ENCODE results near the gene FMNL1. TPM values are rescaled to one million over a fixed set of nuclear protein-coding genes. Genes with fewer than 3 reads are reported as not detected.
"Not testable (repeated sequence)": the region's sequence is repeated elsewhere in the genome, so short reads cannot be mapped to it uniquely, and the experiment has no call there.

FMNL1 gene
- total and polyA plus RNA-seq, 3 donors from 2014 or later = 11.1 to 15.8 (median 13.9) TPM

- intact Hi-C loops (cut with DNase I; ENCODE audit: low total_unique reads) = no loop called here
- no peaks in the 10 kb centered on the region for H3K9me3 ChIP-seq
- 42 to 55% methylated on average over 9 of the region's 9 CpGs for WGBS, 2 donors
- no peak overlapping the region for H3K4me3 ChIP-seq
- no peaks in the 10 kb centered on the region for H3K27me3 ChIP-seq
- DNase-seq = no peak
- TF ChIP-seq CTCF (IDR thresholded peaks at IDR 0.05) (peak in 1 of 3 experiments; percentile 15), POLR2A (IDR thresholded peaks at IDR 0.05) (no peak)
- no peak overlapping the region for H3K27ac ChIP-seq
- H3K36me3 ChIP-seq (ENCODE audit: low read depth, missing control alignments) = no peaks in the 10 kb centered on the region
- H3K4me1 ChIP-seq = peaks cover 21% of the 10 kb centered on the region
These were observed 21.0 kb upstream of the FMNL1 start for GRCh38 chr17:45200701-45201100.

DNA sequence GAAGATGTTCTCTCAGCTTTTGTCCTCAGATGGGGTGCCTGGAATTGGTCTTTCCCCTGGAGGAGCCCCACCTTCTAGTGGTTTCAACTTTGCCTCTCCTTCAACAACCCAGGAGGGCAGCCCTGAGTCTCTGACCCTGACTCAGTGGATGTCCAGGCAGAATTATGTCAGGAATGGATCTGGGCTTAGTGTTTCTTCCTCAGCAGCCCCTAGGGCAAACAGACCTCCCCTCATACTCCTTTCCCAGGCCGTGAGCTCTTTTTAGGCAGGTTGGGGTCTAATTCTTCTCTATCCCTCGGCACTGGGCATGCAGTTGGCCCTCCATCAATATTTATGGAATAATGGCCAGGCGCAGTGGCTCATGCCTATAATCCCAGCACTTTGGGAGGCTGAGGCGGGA, 20.2 kb upstream of the FMNL1 start:
- no peaks in the 10 kb centered on the region for H3K36me3 ChIP-seq (ENCODE audit: low read depth, missing control alignments)
- TF ChIP-seq CTCF (IDR thresholded peaks at IDR 0.05) = no peak
- TF ChIP-seq POLR2A (IDR thresholded peaks at IDR 0.05) = no peak
- H3K9me3 ChIP-seq = no peaks in the 10 kb centered on the region
- WGBS, 2 donors = 89 to 95% methylated on average over 4 of the region's 4 CpGs
- H3K4me3 ChIP-seq = no peak overlapping the region
- DNase-seq = no peak
- no peak overlapping the region for H3K27ac ChIP-seq
- H3K4me1 ChIP-seq = peaks cover 21% of the 10 kb centered on the region
- intact Hi-C loops (cut with DNase I; ENCODE audit: low total_unique reads) = no loop called here
- H3K27me3 ChIP-seq = no peaks in the 10 kb centered on the region

DNA sequence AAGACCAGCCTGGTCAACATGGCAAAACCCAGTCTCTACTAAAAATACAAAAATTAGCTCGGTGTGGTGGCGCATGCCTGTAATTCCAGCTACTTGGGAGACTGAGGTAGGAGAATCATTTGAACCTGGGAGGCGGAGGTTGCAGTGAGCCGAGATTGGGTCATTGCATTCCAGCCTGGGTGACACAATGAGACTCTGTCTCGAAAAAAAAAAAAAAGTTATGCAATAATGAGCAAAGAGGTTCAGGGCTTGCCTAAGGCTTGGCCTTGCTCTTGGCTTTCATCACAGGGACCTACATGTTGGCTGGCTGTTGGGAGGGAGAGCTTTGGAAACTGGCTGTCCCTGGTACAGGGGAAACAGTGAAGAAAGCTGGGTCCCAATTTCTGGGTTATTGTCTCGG, 19.8 kb upstream of the FMNL1 start:
- DNase-seq; H3K36me3 ChIP-seq (ENCODE audit: low read depth, missing control alignments); H3K4me3 ChIP-seq; H3K27ac ChIP-seq; H3K27me3 ChIP-seq; H3K9me3 ChIP-seq; intact Hi-C loops (cut with DNase I; ENCODE audit: low total_unique reads): not testable (repeated sequence)
- WGBS, 2 donors = 92% methylated on average over 5 to 6 of the region's 6 CpGs
- H3K4me1 ChIP-seq = peaks cover 21% of the 10 kb centered on the region

- Histone ChIP-seq H3K4me1 (peaks cover 5% of the 10 kb centered on the region), H3K36me3 (ENCODE audit: low read depth, missing control alignments) (no peaks in the 10 kb centered on the region), H3K27me3 (no peaks in the 10 kb centered on the region), H3K4me3 (no peak overlapping the region), H3K9me3 (no peaks in the 10 kb centered on the region), H3K27ac (no peak overlapping the region)
- 14 to 17% methylated on average over 12 of the region's 12 CpGs for WGBS, 2 donors
- peak; percentile 95 for DNase-seq
- intact Hi-C loops (cut with DNase I; ENCODE audit: low total_unique reads) = no loop called here
- TF ChIP-seq POLR2A (IDR thresholded peaks at IDR 0.05) = no peak
- peak; percentile 95 to 98 (median 98) for TF ChIP-seq CTCF (IDR thresholded peaks at IDR 0.05)
These were observed 2.6 kb upstream of the FMNL1 start for GRCh38 chr17:45218895-45219661.

GRCh38 chr17:45220079-45220478, 1.6 kb upstream of the FMNL1 start:
- Histone ChIP-seq H3K9me3 (no peaks in the 10 kb centered on the region), H3K27ac (no peak overlapping the region), H3K27me3 (no peaks in the 10 kb centered on the region), H3K4me1 (peaks cover 5% of the 10 kb centered on the region), H3K4me3 (no peak overlapping the region), H3K36me3 (ENCODE audit: low read depth, missing control alignments) (no peaks in the 10 kb centered on the region)
- DNase-seq = no peak
- TF ChIP-seq POLR2A (IDR thresholded peaks at IDR 0.05) = no peak
- TF ChIP-seq CTCF (IDR thresholded peaks at IDR 0.05) = no peak
- intact Hi-C loops (cut with DNase I; ENCODE audit: low total_unique reads) = no loop called here
- WGBS, 2 donors = 74 to 77% methylated on average over 3 of the region's 3 CpGs
